Loucy (cell line): ENCODE measurements around the gene UNC119B.
A peak's percentile ranks its signal among the peaks of the same experiment; 100 is the strongest.

Experiments used
- H2AFZ ChIP-seq: fragments of 200-600 bp; sonication (generic); 2 replicates; pipeline ENCODE4 v1.6.0; 2016; ENCODE audit warnings: antibody characterized with exemption, mild to moderate bottlenecking, low read length, moderate library complexity
- H3F3A ChIP-seq: fragments of 200-600 bp; 2 replicates; pipeline ENCODE4 v1.6.0; 2016; ENCODE audit warnings: antibody characterized with exemption, low read depth, mild to moderate bottlenecking
- H3K27me3 ChIP-seq: fragments of 200-600 bp; sonication (generic); 2 replicates; pipeline ENCODE4 v1.6.1; 2014; ENCODE audit warnings: low read length, mild to moderate bottlenecking; ENCODE audit not compliant: insufficient read depth, poor library complexity, severe bottlenecking
- H3K36me3 ChIP-seq: fragments of 200-600 bp; sonication (generic); 2 replicates; pipeline ENCODE4 v1.6.1; 2016; ENCODE audit warnings: low read length; ENCODE audit not compliant: insufficient read depth
- H3K4me1 ChIP-seq: fragments of 200-600 bp; sonication (generic); 2 replicates; pipeline ENCODE4 v1.5.1; 2014; ENCODE audit warnings: low read length, mild to moderate bottlenecking; ENCODE audit not compliant: insufficient read depth, poor library complexity, severe bottlenecking
- H3K4me2 ChIP-seq: fragments of 200-600 bp; sonication (generic); 2 replicates; pipeline ENCODE4 v1.6.0; 2014; ENCODE audit warnings: antibody characterized with exemption, low read length, low read depth, mild to moderate bottlenecking; ENCODE audit not compliant: poor library complexity, severe bottlenecking
- H3K4me3 ChIP-seq: fragments of 200-600 bp; sonication (generic); 2 replicates; pipeline ENCODE4 v1.5.1; 2014; ENCODE audit warnings: low read length, mild to moderate bottlenecking, mixed read lengths; ENCODE audit not compliant: poor library complexity, severe bottlenecking
- H3K79me2 ChIP-seq: fragments of 200-600 bp; sonication (generic); 2 replicates; pipeline ENCODE4 v1.6.1; 2014; ENCODE audit warnings: low read length; ENCODE audit not compliant: insufficient read depth
- H3K9ac ChIP-seq: fragments of 200-600 bp; sonication (generic); 2 replicates; pipeline ENCODE4 v1.6.0; 2014; ENCODE audit warnings: mild to moderate bottlenecking, low read depth, low read length, moderate library complexity; ENCODE audit not compliant: poor library complexity, severe bottlenecking
- H3K9me2 ChIP-seq: fragments of 200-600 bp; sonication (generic); replicated peaks from 2 replicates; pipeline ENCODE4 v1.6.1; 2016; ENCODE audit warnings: low read depth, low read length, mixed read lengths
- H3K9me3 ChIP-seq: fragments of 200-600 bp; sonication (generic); 2 replicates; pipeline ENCODE4 v1.6.1; 2014; ENCODE audit warnings: mild to moderate bottlenecking, antibody characterized with exemption, low read length, low read depth; ENCODE audit not compliant: insufficient read depth
- H4K20me1 ChIP-seq: fragments of 200-600 bp; sonication (generic); 2 replicates; pipeline ENCODE4 v1.6.0; 2014; ENCODE audit warnings: antibody characterized with exemption, low read length, mild to moderate bottlenecking; ENCODE audit not compliant: insufficient read depth, poor library complexity, severe bottlenecking
- EZH2phosphoT487 ChIP-seq: fragments of 200-600 bp; IDR thresholded peaks from 2 replicates; pipeline ENCODE4 v1.6.1; 2018; ENCODE audit warnings: antibody characterized with exemption, mild to moderate bottlenecking, moderate library complexity, borderline replicate concordance
- TF ChIP-seq, protein P1 (sequence below): fragments of 200-600 bp; sonication (generic); conservative IDR thresholded peaks from 2 replicates; pipeline ENCODE4 v1.5.1; 2014; ENCODE audit warnings: mild to moderate bottlenecking, antibody characterized with exemption, low read length

The UNC119B gene

DNA sequence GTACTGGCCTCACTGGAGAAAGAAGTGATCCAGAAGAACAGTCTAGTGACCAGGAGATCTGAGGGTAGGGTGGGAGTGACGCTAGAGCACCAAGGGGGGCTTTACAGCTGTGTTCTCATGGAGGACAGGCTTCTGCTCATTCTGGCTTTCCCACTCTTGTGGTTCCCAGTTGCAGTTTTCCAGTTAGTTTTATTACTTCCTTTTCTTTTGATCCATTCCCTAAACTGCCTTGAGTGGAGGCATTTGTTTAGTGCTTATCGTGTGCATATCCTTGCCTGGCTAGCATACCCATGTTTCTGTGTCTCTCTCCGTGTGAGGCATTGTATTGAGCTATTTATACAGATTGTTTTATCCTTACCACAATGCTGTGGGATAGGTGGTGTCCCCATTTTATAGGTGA lies 19.3 kb upstream of the UNC119B start:
- Histone ChIP-seq H3K4me2 (peak overlapping the region; percentile 99), H3K4me1 (peaks cover 58% of the 10 kb centered on the region), H4K20me1 (peaks cover 75% of the 10 kb centered on the region), H3F3A (no peaks in the 10 kb centered on the region), H2AFZ (no peak overlapping the region), H3K27me3 (no peaks in the 10 kb centered on the region), H3K4me3 (peak overlapping the region; percentile 89), H3K9me3 (no peaks in the 10 kb centered on the region), H3K9me2 (no peaks in the 10 kb centered on the region), H3K36me3 (peaks cover 31% of the 10 kb centered on the region; the same call in 1 of the 2 replicates), H3K9ac (peak overlapping the region; percentile 96), H3K79me2 (peaks cover 81% of the 10 kb centered on the region)
- no peak for TF ChIP-seq EZH2phosphoT487
- TF ChIP-seq, protein P1, sequence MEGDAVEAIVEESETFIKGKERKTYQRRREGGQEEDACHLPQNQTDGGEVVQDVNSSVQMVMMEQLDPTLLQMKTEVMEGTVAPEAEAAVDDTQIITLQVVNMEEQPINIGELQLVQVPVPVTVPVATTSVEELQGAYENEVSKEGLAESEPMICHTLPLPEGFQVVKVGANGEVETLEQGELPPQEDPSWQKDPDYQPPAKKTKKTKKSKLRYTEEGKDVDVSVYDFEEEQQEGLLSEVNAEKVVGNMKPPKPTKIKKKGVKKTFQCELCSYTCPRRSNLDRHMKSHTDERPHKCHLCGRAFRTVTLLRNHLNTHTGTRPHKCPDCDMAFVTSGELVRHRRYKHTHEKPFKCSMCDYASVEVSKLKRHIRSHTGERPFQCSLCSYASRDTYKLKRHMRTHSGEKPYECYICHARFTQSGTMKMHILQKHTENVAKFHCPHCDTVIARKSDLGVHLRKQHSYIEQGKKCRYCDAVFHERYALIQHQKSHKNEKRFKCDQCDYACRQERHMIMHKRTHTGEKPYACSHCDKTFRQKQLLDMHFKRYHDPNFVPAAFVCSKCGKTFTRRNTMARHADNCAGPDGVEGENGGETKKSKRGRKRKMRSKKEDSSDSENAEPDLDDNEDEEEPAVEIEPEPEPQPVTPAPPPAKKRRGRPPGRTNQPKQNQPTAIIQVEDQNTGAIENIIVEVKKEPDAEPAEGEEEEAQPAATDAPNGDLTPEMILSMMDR = no peak

GRCh38 chr12:120692524-120693033 lies 17.7 kb upstream of the UNC119B start:
- no peak for TF ChIP-seq EZH2phosphoT487
- TF ChIP-seq, protein P1 = no peak

DNA sequence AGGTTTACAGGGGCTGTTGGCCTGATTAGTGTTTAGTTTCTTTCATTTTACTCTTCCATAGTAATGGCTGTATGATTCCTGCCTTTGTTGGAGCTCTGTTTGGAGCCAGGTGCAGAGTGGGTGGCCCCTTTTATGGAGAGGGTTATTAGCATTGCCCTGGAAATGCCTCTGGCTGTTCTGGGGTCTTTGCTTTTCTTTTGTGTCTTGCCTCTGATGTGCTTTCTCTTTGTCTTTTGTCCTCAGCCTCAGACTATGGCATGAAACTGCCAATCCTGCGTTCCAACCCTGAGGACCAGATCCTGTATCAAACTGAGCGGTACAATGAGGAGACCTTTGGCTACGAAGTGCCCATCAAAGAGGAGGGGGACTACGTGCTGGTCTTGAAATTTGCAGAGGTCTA lies 16.4 kb upstream of the UNC119B start:
- peaks cover 52% of the 10 kb centered on the region for H3K4me1 ChIP-seq
- H3K9me2 ChIP-seq = no peaks in the 10 kb centered on the region
- H3K36me3 ChIP-seq = peaks cover 60% of the 10 kb centered on the region
- no peaks in the 10 kb centered on the region for H3F3A ChIP-seq
- H4K20me1 ChIP-seq = peaks cover 61% of the 10 kb centered on the region
- H3K79me2 ChIP-seq = peaks cover 66% of the 10 kb centered on the region
- no peaks in the 10 kb centered on the region for H3K27me3 ChIP-seq
- H3K9ac ChIP-seq = no peak overlapping the region
- no peak overlapping the region for H2AFZ ChIP-seq
- TF ChIP-seq, protein P1 = no peak
- TF ChIP-seq EZH2phosphoT487 = no peak
- peak overlapping the region; percentile 99 for H3K4me2 ChIP-seq
- peak overlapping the region; percentile 89 for H3K4me3 ChIP-seq
- no peaks in the 10 kb centered on the region for H3K9me3 ChIP-seq

More at GRCh38 chr12:120692524-120693033, 17.7 kb upstream of the UNC119B start:
- no peaks in the 10 kb centered on the region for H3F3A ChIP-seq
- peaks cover 73% of the 10 kb centered on the region for H4K20me1 ChIP-seq
- peak overlapping the region; percentile 96 for H3K9ac ChIP-seq
- peaks cover 57% of the 10 kb centered on the region for H3K4me1 ChIP-seq
- peak overlapping the region; percentile 89 for H3K4me3 ChIP-seq
- H3K9me2 ChIP-seq = no peaks in the 10 kb centered on the region
- H3K79me2 ChIP-seq = peaks cover 75% of the 10 kb centered on the region
- H3K9me3 ChIP-seq = no peaks in the 10 kb centered on the region
- peaks cover 47% of the 10 kb centered on the region for H3K36me3 ChIP-seq
- H3K4me2 ChIP-seq = peak overlapping the region; percentile 99
- no peaks in the 10 kb centered on the region for H3K27me3 ChIP-seq
- H2AFZ ChIP-seq = no peak overlapping the region
